ENCODE measurements around the gene TUBB3.

DNA sequence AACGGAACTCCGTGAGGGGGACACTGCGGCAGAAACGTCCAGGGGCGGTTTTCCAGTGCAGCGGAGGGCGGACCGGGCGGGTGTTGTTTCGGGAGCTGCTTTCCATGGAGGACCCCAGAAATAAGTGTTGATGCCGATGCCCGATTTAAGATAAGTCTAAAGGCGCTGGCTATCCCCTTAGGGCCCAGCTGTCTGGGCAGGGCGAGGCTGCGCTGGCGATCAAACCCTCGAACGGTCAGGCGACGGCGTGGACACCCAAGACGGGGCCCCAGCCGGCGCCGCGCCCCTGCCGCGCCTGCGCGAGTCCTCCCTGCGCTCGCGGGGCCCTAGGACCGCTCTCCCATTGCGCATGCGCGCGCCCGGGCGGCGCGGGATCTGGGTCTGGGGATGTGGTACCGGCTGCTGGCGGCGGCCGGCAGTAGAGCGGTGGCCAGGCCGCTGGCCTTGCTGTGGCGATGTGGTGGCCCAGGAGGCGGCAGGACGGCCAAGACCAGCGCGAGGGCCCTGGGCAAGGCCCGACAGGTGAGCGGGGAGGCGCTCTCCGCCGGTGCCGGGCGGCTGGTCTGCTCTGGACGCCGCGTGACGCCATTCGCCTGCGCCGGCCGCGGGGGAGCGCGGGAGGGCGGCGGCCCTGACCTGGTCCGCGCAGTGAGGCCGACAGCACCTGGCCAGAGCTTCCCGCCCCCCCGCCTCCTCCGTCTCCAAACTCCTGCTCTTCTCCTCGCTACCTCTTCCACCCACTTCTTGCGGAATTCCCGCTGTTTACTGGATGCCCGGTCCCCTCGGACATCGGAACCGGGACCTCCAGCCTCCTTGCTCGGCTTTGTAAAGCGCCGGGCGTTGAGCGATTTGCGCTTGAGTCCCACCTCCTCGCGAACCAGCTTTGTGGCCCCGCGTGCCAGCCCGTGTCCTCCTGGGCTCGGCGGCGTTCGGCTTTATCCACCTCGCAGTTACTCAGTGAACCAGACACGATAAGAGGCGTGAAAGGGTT is 49.4 kb downstream of the TUBB3 start:
- TF ChIP-seq, protein P1, sequence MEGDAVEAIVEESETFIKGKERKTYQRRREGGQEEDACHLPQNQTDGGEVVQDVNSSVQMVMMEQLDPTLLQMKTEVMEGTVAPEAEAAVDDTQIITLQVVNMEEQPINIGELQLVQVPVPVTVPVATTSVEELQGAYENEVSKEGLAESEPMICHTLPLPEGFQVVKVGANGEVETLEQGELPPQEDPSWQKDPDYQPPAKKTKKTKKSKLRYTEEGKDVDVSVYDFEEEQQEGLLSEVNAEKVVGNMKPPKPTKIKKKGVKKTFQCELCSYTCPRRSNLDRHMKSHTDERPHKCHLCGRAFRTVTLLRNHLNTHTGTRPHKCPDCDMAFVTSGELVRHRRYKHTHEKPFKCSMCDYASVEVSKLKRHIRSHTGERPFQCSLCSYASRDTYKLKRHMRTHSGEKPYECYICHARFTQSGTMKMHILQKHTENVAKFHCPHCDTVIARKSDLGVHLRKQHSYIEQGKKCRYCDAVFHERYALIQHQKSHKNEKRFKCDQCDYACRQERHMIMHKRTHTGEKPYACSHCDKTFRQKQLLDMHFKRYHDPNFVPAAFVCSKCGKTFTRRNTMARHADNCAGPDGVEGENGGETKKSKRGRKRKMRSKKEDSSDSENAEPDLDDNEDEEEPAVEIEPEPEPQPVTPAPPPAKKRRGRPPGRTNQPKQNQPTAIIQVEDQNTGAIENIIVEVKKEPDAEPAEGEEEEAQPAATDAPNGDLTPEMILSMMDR (IDR thresholded peaks at IDR 0.05 in 8 of 11, conservative IDR thresholded peaks at IDR 0.05 in 3 of 11) = peak in 5 of 11 experiments; percentile 10 to 46 (median 29)
- peak; percentile 96 to 97 (median 96) for TF ChIP-seq POLR2AphosphoS5 (IDR thresholded peaks at IDR 0.05)
